ENCODE results near the gene ARID2. TPM values are rescaled to one million over a fixed set of nuclear protein-coding genes. Genes with fewer than 3 reads are reported as not detected.
A peak's percentile ranks its signal among the peaks of the same experiment; 100 is the strongest.

ARID2 gene
- total RNA-seq, 4 donors from 2014 or later, result 22.9 to 39.9 (median 33.8) TPM

DNA sequence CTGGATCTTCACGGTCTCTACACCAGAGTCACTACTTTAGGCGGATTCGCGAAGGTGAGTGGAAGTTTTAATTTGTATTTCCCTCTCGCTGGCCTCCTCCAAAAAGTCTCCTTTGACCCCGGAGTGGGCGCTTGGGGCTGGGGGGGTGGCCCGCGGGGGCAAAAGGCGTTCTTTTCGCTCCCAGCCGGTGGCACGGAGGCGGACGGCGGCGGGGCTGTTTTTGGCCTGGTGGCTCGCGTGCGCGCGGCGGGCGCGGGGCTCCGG, 510 bp downstream of the ARID2 start:
- peak; percentile 37 for DNase-seq
- Histone ChIP-seq H3K36me3 (no peaks in the 10 kb centered on the region), H3K27ac (peak overlapping the region; percentile 97 to 100 (median 100)), H3K27me3 (no peaks in the 10 kb centered on the region), H3K9me3 (no peaks in the 10 kb centered on the region), H3K4me1 (peaks cover 23 to 43% (median 29%) of the 10 kb centered on the region in 4 donors), H3K4me3 (peak overlapping the region; percentile 89 to 95 (median 94))
- 3% methylated on average over 7 of the region's 26 CpGs; no CpG with 5 or more reads in 1 of the 2 donors for WGBS, 2 donors (ENCODE audit: low coverage in 1 of 2)
- TF ChIP-seq EP300 (IDR thresholded peaks at IDR 0.05; ENCODE audit: low read depth) (no peak), POLR2AphosphoS5 (IDR thresholded peaks at IDR 0.05) (no peak)
- in situ Hi-C loops (cut with MboI; ENCODE audit: low pct_ligation_motif_present in 1 of 4, low pct_unique_long_range_greater_than_20kb in 1 of 4, low sequenced_read_pairs in 3 of 4), result loop anchor here in 1 of 4 donors (25.0 kb wide), 1 partner anchor 657 kb away; no protein-coding TSS in a partner anchor
- intact Hi-C loops (cut with DNase I; ENCODE audit: low total_unique reads), result no loop called here

GRCh38 chr12:45730348-45731189, 1.1 kb downstream of the ARID2 start:
- Histone ChIP-seq H3K27ac (peak overlapping the region; percentile 97 to 100 (median 100)), H3K36me3 (no peaks in the 10 kb centered on the region), H3K4me3 (peak overlapping the region; percentile 57 to 95 (median 92)), H3K27me3 (no peaks in the 10 kb centered on the region), H3K9me3 (no peaks in the 10 kb centered on the region), H3K4me1 (peaks cover 21 to 43% (median 29%) of the 10 kb centered on the region in 4 donors)
- intact Hi-C loops (cut with DNase I; ENCODE audit: low total_unique reads), result no loop called here
- WGBS, 2 donors (ENCODE audit: low coverage in 1 of 2), result 1% methylated on average over 16 to 32 of the region's 67 CpGs
- in situ Hi-C loops (cut with MboI; ENCODE audit: low pct_ligation_motif_present in 1 of 4, low pct_unique_long_range_greater_than_20kb in 1 of 4, low sequenced_read_pairs in 3 of 4), result loop anchor here in 1 of 4 donors (25.0 kb wide), 1 partner anchor 657 kb away; no protein-coding TSS in a partner anchor
- DNase-seq, result peak; percentile 52
- TF ChIP-seq POLR2AphosphoS5 (IDR thresholded peaks at IDR 0.05) (peak in 1 of 3 donors; percentile 44), POLR2A (IDR thresholded peaks at IDR 0.05) (no peak)
- TF ChIP-seq, protein P1, sequence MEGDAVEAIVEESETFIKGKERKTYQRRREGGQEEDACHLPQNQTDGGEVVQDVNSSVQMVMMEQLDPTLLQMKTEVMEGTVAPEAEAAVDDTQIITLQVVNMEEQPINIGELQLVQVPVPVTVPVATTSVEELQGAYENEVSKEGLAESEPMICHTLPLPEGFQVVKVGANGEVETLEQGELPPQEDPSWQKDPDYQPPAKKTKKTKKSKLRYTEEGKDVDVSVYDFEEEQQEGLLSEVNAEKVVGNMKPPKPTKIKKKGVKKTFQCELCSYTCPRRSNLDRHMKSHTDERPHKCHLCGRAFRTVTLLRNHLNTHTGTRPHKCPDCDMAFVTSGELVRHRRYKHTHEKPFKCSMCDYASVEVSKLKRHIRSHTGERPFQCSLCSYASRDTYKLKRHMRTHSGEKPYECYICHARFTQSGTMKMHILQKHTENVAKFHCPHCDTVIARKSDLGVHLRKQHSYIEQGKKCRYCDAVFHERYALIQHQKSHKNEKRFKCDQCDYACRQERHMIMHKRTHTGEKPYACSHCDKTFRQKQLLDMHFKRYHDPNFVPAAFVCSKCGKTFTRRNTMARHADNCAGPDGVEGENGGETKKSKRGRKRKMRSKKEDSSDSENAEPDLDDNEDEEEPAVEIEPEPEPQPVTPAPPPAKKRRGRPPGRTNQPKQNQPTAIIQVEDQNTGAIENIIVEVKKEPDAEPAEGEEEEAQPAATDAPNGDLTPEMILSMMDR (IDR thresholded peaks at IDR 0.05), result no peak

GRCh38 chr12:45731190-45731775, 1.8 kb downstream of the ARID2 start:
- Histone ChIP-seq H3K4me3 (peak overlapping the region; percentile 57 to 95 (median 92)), H3K27me3 (no peaks in the 10 kb centered on the region), H3K36me3 (no peaks in the 10 kb centered on the region), H3K9me3 (no peaks in the 10 kb centered on the region), H3K4me1 (peaks cover 21 to 47% (median 32%) of the 10 kb centered on the region in 4 donors), H3K27ac (peak overlapping the region; percentile 97 to 100 (median 100))
- WGBS, 2 donors (ENCODE audit: low coverage in 1 of 2), result 4 to 6% methylated on average over 4 of the region's 4 CpGs
- in situ Hi-C loops (cut with MboI; ENCODE audit: low pct_ligation_motif_present in 1 of 4, low pct_unique_long_range_greater_than_20kb in 1 of 4, low sequenced_read_pairs in 3 of 4) (loop anchor here in 1 of 4 donors (25.0 kb wide), 1 partner anchor 656 kb away; no protein-coding TSS in a partner anchor), intact Hi-C loops (cut with DNase I; ENCODE audit: low total_unique reads) (no loop called here)
- TF ChIP-seq POLR2AphosphoS5 (IDR thresholded peaks at IDR 0.05) (no peak), POLR2A (IDR thresholded peaks at IDR 0.05) (no peak), EP300 (IDR thresholded peaks at IDR 0.05; ENCODE audit: low read depth) (no peak)
- TF ChIP-seq, protein P1 (IDR thresholded peaks at IDR 0.05), result no peak
- no peak for DNase-seq

GRCh38 chr12:45732250-45732649, 2.7 kb downstream of the ARID2 start:
- Histone ChIP-seq H3K36me3 (peaks cover 0 to 8% (median 0%) of the 10 kb centered on the region in 4 donors), H3K4me3 (peak overlapping the region in 3 of 4 donors; percentile 2 to 95 (median 94)), H3K9me3 (no peaks in the 10 kb centered on the region), H3K4me1 (peaks cover 21 to 47% (median 32%) of the 10 kb centered on the region in 4 donors), H3K27me3 (no peaks in the 10 kb centered on the region), H3K27ac (peak overlapping the region; percentile 97 to 100 (median 100))
- intact Hi-C loops (cut with DNase I; ENCODE audit: low total_unique reads) (no loop called here), in situ Hi-C loops (cut with MboI; ENCODE audit: low pct_ligation_motif_present in 1 of 4, low pct_unique_long_range_greater_than_20kb in 1 of 4, low sequenced_read_pairs in 3 of 4) (loop anchor here in 1 of 4 donors (25.0 kb wide), 1 partner anchor 655 kb away; no protein-coding TSS in a partner anchor)
- 9 to 13% methylated on average over 5 of the region's 5 CpGs for WGBS, 2 donors (ENCODE audit: low coverage in 1 of 2)
- TF ChIP-seq, protein P1 (IDR thresholded peaks at IDR 0.05), result no peak
- TF ChIP-seq POLR2AphosphoS5 (IDR thresholded peaks at IDR 0.05), result peak in 1 of 3 donors; percentile 36
- no peak for DNase-seq

All from transverse colon (tissue), 4 donors.